Skin epidermis (tissue), 12 donors: Measurements from ENCODE around the gene AKNA.
"Not testable (repeated sequence)": the region's sequence is repeated elsewhere in the genome, so short reads cannot be mapped to it uniquely, and the experiment has no call there.

Experiments used
- H3K27ac ChIP-seq, 21 experiments: fragments of 200-600 bp; sonication (generic) in 11 of 21; one replicate each; pipeline ENCODE4 v1.5.0; 2020; ENCODE audit warnings: mild to moderate bottlenecking in 3 of 21, inconsistent platforms in 2 of 21, moderate library complexity in 2 of 21
- H3K4me3 ChIP-seq, 7 experiments: fragments of 200-600 bp; sonication (generic) in 2 of 7; one replicate each; pipeline ENCODE4 v1.5.0; 2020; ENCODE audit warnings: inconsistent platforms in 2 of 7, mild to moderate bottlenecking in 2 of 7, moderate library complexity in 1 of 7

Gene AKNA

GRCh38 chr9:114348261-114348905, 39.4 kb downstream of the AKNA start:
- Histone ChIP-seq H3K27ac (peak overlapping the region in 7 of 21 experiments; percentile 12 to 74 (median 50)), H3K4me3 (no peak overlapping the region)

GRCh38 chr9:114347675-114348074, 40.1 kb downstream of the AKNA start:
- Histone ChIP-seq H3K27ac (peak overlapping the region in 1 of 21 experiments; percentile 56), H3K4me3 (no peak overlapping the region)

GRCh38 chr9:114346146-114346545, 41.6 kb downstream of the AKNA start:
- no peak overlapping the region for H3K27ac ChIP-seq
- no peak overlapping the region for H3K4me3 ChIP-seq

GRCh38 chr9:114345493-114346065, 42.2 kb downstream of the AKNA start:
- Histone ChIP-seq H3K27ac (no peak overlapping the region), H3K4me3 (no peak overlapping the region)

GRCh38 chr9:114344692-114345091, 43.1 kb downstream of the AKNA start:
- no peak overlapping the region for H3K27ac ChIP-seq

GRCh38 chr9:114344188-114344566, 43.6 kb downstream of the AKNA start:
- Histone ChIP-seq H3K27ac (no peak overlapping the region), H3K4me3 (no peak overlapping the region)

More at GRCh38 chr9:114344692-114345091, 43.1 kb downstream of the AKNA start:
- H3K4me3 ChIP-seq: no peak overlapping the region

- H3K27ac ChIP-seq: no peak overlapping the region
- H3K4me3 ChIP-seq: no peak overlapping the region
These were observed 44.2 kb downstream of the AKNA start for GRCh38 chr9:114343471-114344187.

- Histone ChIP-seq H3K4me3 (no peak overlapping the region), H3K27ac (no peak overlapping the region)
These were observed 44.9 kb downstream of the AKNA start for GRCh38 chr9:114342755-114343440.

- Histone ChIP-seq H3K4me3 (no peak overlapping the region), H3K27ac (no peak overlapping the region)
These were observed 45.8 kb downstream of the AKNA start for GRCh38 chr9:114341991-114342390.

- H3K4me3 ChIP-seq: no peak overlapping the region
These were observed 46.5 kb downstream of the AKNA start for GRCh38 chr9:114341152-114341830.

GRCh38 chr9:114339130-114339908, 48.5 kb downstream of the AKNA start:
- Histone ChIP-seq H3K4me3 (no peak overlapping the region), H3K27ac (no peak overlapping the region)

More at GRCh38 chr9:114341152-114341830, 46.5 kb downstream of the AKNA start:
- H3K27ac ChIP-seq: no peak overlapping the region

- Histone ChIP-seq H3K27ac (no peak overlapping the region), H3K4me3 (no peak overlapping the region)
These were observed 49.6 kb downstream of the AKNA start for GRCh38 chr9:114338187-114338586.

GRCh38 chr9:114336699-114337395, 50.9 kb downstream of the AKNA start:
- peak overlapping the region in 1 of 21 experiments; percentile 31 for H3K27ac ChIP-seq
- H3K4me3 ChIP-seq: no peak overlapping the region

- H3K27ac ChIP-seq: peak overlapping the region in 1 of 21 experiments; percentile 31
- no peak overlapping the region for H3K4me3 ChIP-seq
These were observed 51.6 kb downstream of the AKNA start for GRCh38 chr9:114336157-114336556.

- H3K27ac ChIP-seq: no peak overlapping the region
These were observed 52.0 kb downstream of the AKNA start for GRCh38 chr9:114335745-114336144.

GRCh38 chr9:114334490-114334889, 53.3 kb downstream of the AKNA start:
- H3K4me3 ChIP-seq: no peak overlapping the region
- no peak overlapping the region for H3K27ac ChIP-seq

More at GRCh38 chr9:114335745-114336144, 52.0 kb downstream of the AKNA start:
- no peak overlapping the region for H3K4me3 ChIP-seq

- H3K27ac ChIP-seq, H3K4me3 ChIP-seq: not testable (repeated sequence)
These were observed 54.1 kb downstream of the AKNA start for GRCh38 chr9:114333718-114334117.

- not testable (repeated sequence) for H3K4me3 ChIP-seq, H3K27ac ChIP-seq
These were observed 55.2 kb downstream of the AKNA start for GRCh38 chr9:114332474-114333040.
